GM19238 (cell line): ENCODE data around the gene PPP4R2.
"Not testable (repeated sequence)": the region's sequence is repeated elsewhere in the genome, so short reads cannot be mapped to it uniquely, and the experiment has no call there.

Source experiments
- DNase-seq: peaks from one replicate; pipeline ENCODE4 v3.0.0; 2011; ENCODE audit warnings: low spot score; ENCODE audit not compliant: insufficient read length

Gene PPP4R2

DNA sequence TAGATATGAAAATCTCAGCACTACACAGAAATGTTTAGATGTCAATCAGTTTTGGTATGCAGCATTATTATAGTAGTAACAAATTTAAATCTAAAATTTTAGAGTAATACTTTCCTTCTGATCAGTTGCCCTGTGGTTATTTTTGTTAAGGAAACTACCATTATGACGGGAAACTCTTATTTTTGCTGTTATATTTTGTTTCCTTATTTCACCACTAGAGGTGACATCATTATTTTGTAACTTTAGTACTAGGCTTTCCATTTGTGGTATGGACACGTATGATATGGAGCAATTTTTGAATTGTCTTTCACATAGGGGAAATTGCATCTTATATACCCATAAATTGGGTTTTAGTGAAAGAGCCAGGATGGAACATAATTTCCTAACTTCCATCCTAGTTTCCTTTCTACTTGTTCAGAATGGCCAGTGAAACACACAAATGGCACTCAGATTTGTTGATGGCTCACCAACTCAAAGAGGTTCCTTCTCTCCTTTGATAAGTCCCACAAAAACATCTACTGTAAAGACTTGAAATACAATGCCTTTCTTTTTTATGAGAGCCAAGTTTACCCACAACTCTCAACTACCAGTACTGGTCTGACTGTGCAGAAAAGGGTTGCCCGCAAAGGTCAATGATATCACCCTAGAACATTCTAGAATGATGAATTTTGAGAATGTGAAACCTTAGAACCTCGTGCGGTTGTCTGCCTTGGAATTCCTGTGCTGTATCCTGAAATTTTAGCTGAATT lies 19.4 kb upstream of the PPP4R2 start:
- DNase-seq = no peak

DNA sequence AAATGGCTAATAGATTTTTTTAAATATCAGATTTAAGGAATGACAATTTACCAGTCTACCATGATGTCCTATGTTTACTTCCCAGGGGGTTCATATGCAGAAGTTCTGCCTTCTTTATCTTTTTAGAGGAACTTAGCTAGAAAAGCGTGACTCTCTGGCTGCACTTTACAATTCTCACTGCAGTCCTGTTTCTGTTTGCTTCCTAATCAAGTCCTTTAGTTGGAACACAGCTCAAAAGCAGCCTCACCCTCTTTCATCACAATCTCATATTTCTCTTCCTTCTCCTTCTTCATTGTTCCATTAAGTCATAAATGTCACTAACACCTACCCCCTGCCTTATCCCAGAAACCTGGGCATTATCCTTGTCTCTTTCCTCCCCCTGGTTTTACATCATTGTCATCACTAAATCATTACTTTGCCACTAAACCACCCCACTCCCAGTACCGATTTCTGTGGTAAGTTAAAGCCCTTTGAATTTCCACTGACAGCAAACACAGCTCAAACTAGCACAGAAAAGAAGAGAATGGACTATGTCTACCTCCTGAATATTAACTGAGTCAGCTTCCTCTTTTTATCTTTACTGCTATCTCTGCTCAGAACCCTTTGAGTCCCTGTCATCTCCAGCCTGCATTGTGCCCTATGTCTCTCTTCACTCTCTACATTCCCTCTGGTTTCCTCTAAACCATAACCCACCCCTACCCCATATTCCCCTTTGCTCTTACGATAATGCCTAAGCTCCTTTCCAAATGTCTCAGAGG lies 13.8 kb upstream of the PPP4R2 start:
- DNase-seq = no peak

GRCh38 chr3:72985576-72985975 lies 11.0 kb upstream of the PPP4R2 start:
- no peak for DNase-seq

- no peak for DNase-seq
Observed at GRCh38 chr3:72990701-72991395, 5.8 kb upstream of the PPP4R2 start.

DNA sequence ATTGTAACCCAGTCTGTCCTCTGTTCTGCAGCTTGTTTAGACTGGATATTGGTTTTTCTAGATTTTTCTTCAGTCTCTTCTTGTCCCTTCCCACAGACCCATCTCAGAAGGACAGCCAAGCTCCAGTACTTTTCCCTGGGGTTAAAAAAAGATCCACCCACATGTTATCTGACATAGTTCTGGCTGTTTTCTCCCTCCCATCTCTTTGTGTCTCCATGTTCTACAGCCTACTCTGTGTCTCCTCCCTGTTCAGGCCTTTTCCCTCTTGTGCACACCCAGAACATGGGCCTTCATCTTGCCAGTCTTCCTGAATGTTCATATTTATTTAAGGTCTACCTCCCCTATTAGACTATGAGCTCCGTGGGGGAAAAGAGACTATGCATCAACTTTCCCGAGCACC lies 5.1 kb upstream of the PPP4R2 start:
- no peak for DNase-seq

DNA sequence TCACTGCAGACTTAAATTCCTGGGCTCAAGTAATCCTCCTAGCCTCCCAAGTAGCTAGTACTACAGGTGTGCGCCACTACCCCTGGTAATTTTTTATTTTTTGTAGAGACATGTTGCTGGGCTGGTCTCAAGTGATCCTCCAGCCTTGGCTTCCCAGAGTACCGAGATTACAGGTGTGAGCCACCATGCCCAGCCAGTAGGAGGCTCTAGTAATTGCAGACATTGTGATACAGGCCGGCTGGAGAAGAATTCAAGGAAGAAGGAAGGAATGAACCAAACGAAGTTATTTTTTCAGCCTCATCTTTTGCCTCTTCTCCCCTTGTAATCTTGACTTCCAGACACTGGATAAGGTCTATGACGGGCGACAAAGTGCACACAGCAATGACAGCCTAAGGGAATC lies 3.2 kb upstream of the PPP4R2 start:
- no peak for DNase-seq

DNA sequence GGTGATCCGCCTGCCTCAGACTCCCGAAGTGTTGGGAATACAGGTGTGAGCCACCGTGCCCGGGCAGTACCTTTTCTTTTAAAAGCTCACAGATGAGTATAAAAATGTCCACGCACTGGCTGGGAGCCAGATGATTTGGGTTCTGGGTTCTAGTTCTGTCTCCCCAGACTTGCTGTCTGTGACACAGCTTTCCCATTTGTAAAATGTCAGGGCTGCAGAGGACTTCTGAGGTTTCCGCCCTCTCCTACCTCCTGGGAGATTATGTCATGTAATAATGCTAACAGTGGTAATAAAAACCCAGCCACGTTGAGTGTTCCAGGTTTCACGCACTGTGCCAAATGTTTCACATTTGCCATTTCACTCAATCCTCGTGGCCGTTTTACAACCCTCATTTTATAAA lies 1.3 kb upstream of the PPP4R2 start:
- DNase-seq = no peak

DNA sequence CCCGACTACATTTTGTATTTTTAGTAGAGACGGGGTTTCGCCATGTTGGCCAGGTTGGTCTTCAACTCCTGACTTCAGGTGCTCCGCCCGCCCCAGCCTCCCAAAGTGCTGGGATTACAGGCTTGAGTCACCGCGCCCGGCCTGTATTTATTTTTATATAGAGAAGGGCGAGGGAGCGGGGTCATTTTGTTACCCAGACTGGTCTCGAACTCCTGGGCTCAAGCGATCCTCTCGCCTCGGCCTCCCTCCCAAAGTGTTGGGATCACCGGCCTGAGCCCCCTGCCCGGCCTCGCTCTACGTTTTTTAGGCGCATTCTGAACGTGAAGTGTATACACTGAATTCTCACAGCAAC lies 514 bp upstream of the PPP4R2 start:
- no peak for DNase-seq

- DNase-seq = no peak
Observed at GRCh38 chr3:72997421-72997961, 880 bp downstream of the PPP4R2 start.

DNA sequence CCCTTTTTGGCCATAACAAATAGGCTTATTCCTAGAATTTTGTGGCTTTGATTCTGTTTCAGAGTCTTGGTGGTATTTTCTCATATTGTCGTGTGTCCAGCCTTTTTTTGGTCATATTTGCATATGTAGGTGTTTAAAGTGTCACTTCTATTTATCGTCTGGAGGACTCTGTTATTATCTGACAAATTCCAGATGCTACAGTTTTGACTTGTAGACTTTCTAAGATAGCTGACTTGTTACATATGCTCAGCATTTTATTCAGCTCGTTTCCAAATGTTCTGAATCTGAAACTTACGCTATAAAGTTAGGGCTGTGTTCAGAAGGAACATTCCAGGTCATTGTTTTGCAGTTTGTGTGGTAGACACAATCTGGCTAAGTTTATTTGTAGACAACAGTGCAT lies 1.9 kb downstream of the PPP4R2 start:
- no peak for DNase-seq

GRCh38 chr3:72999951-73000350 lies 3.3 kb downstream of the PPP4R2 start:
- DNase-seq = no peak

GRCh38 chr3:73003050-73003449 lies 6.4 kb downstream of the PPP4R2 start:
- DNase-seq = not testable (repeated sequence)

DNA sequence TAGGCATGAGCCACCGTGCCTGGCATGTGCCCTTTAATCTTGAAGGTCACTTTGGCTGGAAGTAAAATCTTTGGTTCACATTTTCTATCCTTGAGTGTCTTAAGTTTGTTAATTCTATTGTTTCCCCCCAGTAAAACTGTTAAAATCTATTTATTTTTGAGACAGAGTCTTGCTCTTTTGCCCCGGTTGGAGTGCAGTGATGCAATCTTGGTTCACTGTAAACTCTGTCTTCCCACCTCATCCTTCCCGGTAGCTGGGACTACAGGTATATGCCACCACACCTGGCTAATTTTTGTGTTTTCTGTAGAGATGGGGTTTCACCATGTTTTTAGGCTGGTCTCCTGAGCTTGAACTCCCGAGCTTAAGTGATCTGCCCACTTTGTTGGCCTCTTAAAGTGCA lies 7.7 kb downstream of the PPP4R2 start:
- no peak for DNase-seq

- DNase-seq = no peak
Observed at GRCh38 chr3:73007992-73008712, 11.5 kb downstream of the PPP4R2 start.

DNA sequence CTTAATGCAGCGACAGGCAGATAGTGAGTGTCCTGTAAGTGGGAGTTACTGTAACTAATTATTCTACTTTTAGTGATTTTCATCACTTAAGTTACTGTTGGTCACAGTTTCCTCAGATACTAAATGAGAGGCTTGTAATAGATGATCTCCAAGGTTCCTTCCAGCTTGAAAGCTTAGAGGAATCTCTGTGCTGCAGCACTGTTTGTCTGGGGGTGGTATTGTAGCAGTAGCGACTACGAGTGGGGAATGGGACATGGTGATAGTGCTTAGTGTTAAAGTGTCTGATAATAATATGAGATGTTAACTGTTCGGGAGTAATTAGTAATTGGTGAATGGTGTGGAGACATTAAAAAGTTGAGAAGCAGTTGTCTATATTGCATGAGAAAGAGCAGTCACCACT lies 12.4 kb downstream of the PPP4R2 start:
- DNase-seq = no peak

DNA sequence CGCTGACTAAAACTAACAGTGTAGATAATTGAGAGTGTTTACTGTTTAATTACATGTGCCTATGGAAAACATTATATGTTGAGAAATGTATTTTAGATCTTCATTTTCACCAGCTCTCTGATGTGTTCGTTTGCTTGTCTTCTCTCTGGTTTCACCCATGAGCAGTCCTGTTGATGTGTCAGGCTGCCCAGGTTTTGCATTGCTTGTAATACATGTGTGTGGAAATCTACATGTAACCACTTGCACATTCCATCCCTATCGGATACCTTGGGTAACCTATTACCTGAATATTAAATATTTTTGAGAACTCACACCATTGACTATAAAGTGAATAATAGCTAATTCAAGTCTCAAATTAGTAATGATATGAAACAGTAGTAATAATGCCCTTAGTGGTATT lies 13.1 kb downstream of the PPP4R2 start:
- no peak for DNase-seq

DNA sequence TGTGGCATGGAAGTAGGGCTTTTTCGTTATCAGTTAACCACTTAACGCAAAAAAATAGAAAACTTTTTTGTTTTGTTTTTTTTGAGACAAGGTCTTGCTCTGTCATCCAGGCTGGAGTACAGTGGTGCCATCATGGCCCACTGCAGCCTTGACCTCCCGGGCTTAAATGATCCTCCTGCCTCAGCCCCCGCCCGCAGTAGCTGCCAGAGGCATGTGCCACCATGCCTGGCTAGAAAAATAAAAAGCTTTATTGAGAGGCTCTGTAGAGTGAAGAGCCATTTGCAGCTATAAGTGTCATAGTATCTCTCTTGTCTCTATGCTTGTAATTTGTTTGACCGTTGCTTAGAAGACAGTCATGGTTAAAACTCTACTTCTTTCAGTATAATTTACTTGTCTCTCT lies 13.5 kb downstream of the PPP4R2 start:
- DNase-seq = no peak

- no peak for DNase-seq
Observed at GRCh38 chr3:73018298-73018697, 21.7 kb downstream of the PPP4R2 start.

GRCh38 chr3:73018790-73019441 lies 22.3 kb downstream of the PPP4R2 start:
- DNase-seq = no peak

- DNase-seq = no peak
Observed at GRCh38 chr3:73021301-73021835, 24.8 kb downstream of the PPP4R2 start.

DNA sequence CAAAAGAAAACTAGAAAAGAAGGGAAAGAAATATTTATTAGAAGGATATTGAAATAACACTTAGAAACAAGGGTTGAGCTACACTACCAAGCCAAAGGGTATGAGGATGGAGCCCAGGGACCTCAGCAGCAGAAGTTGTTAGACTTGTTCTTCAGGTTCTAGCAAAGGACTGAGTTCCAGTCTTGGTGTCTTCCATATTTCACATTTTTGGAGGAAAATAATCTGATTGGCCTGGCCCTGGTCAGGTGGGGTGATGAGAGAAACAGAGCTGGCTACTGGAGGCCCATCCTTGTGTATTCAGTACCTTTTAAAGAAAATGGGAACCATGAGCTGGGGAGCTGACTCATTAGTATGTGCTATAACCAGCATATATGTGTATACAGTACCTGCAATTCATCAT lies 28.2 kb downstream of the PPP4R2 start:
- no peak for DNase-seq
